Testis (tissue), 3 donors: ENCODE data around the gene SLIT3. TPM values are rescaled to one million over a fixed set of nuclear protein-coding genes. Genes with fewer than 3 reads are reported as not detected.
"Not testable (repeated sequence)": the region's sequence is repeated elsewhere in the genome, so short reads cannot be mapped to it uniquely, and the experiment has no call there.

Experiments
- DNase-seq: peaks from one replicate; pipeline ENCODE4 v3.0.0-alpha.2; 2019
- H3K27ac ChIP-seq, 2 donors: fragments of 200-600 bp; sonication (generic); one replicate each; pipeline ENCODE4 v1.5.1; 2019
- H3K27me3 ChIP-seq: fragments of 200-600 bp; sonication (generic); one replicate; pipeline ENCODE4 v1.5.1; 2019
- H3K36me3 ChIP-seq: fragments of 200-600 bp; sonication (generic); one replicate; pipeline ENCODE4 v1.5.1; 2017; ENCODE audit warnings: low read depth; ENCODE audit errors: missing control alignments
- H3K4me1 ChIP-seq: fragments of 200-600 bp; sonication (generic); one replicate; pipeline ENCODE4 v1.5.1; 2019
- H3K4me3 ChIP-seq, 2 donors: fragments of 200-600 bp; sonication (generic); one replicate each; pipeline ENCODE4 v1.5.1; 2017 to 2019
- H3K9me3 ChIP-seq: fragments of 200-600 bp; sonication (generic); one replicate; pipeline ENCODE4 v1.5.1; 2017
- CTCF ChIP-seq, 3 experiments: fragments of 450-650 bp in 2 of 3; fragments of 200-600 bp in 1 of 3; sonication (generic) in 1 of 3; IDR thresholded peaks; one replicate each; pipeline ENCODE4 v1.5.1; 2016 to 2019; ENCODE audit warnings: antibody characterized with exemption in 3 of 3, mild to moderate bottlenecking in 2 of 3, moderate library complexity in 1 of 3
- POLR2A ChIP-seq: fragments of 450-650 bp; IDR thresholded peaks from one replicate; pipeline ENCODE4 v1.6.1; 2017; ENCODE audit warnings: antibody characterized with exemption, mild to moderate bottlenecking, moderate library complexity
- WGBS, 2 donors: methylation state at CpG; one replicate each; pipeline ENCODE4 v1.1.5; 2018; 5-methylcytosine and 5-hydroxymethylcytosine counted together
- intact Hi-C: fragments of 100-400 bp; cut with DNase I; formaldehyde crosslinking; loops from one replicate; pipeline ENCODE4 v1.15.1; 2023; ENCODE audit warnings: low total_unique reads
- polyA plus RNA-seq: library from polyadenylated mRNA; stranded (reverse); fragments of 350-450 nt; fragmentation: Illumina TruSeq; extraction: RNeasy Lipid Tissue Mini Kit (QIAGEN cat#74804); gene quantifications from one replicate; pipeline ENCODE4 v1.2.3, GENCODE V29; 2014; ENCODE audit warnings: low read depth, low replicate concordance; ENCODE audit not compliant: insufficient read depth
- total RNA-seq, 2 donors: library from RNA; depleted of rRNA; stranded (reverse); fragments of >200 nt; gene quantifications; one replicate each; pipeline ENCODE4 v1.2.3, GENCODE V29; 2016

Gene SLIT3
- total and polyA plus RNA-seq, 3 donors from 2014 or later, result 4.8 to 23.2 (median 7.8) TPM

- WGBS, 2 donors, result 68 to 79% methylated on average over 5 of the region's 5 CpGs
- H3K27ac ChIP-seq, result no peak overlapping the region
- no peaks in the 10 kb centered on the region for H3K9me3 ChIP-seq
- intact Hi-C loops, result no loop called here
- peak; percentile 84 for DNase-seq
- H3K4me3 ChIP-seq, result no peak overlapping the region
- TF ChIP-seq POLR2A (no peak), CTCF (IDR thresholded peaks at IDR 0.05) (no peak)
- H3K27me3 ChIP-seq, result no peaks in the 10 kb centered on the region
- no peaks in the 10 kb centered on the region for H3K36me3 ChIP-seq
- peaks cover 3% of the 10 kb centered on the region for H3K4me1 ChIP-seq
Measured at GRCh38 chr5:169112016-169112415, 188.9 kb downstream of the SLIT3 start.

- Histone ChIP-seq H3K4me3 (no peak overlapping the region), H3K4me1 (no peaks in the 10 kb centered on the region), H3K27me3 (no peaks in the 10 kb centered on the region), H3K9me3 (no peaks in the 10 kb centered on the region), H3K36me3 (no peaks in the 10 kb centered on the region), H3K27ac (no peak overlapping the region)
- DNase-seq, result no peak
- 68 to 71% methylated on average over 10 of the region's 10 CpGs for WGBS, 2 donors
- intact Hi-C loops, result no loop called here
- TF ChIP-seq POLR2A (no peak), CTCF (IDR thresholded peaks at IDR 0.05) (no peak)
Measured at GRCh38 chr5:169106911-169107706, 193.8 kb downstream of the SLIT3 start.

- H3K36me3 ChIP-seq, DNase-seq, H3K27me3 ChIP-seq, H3K4me1 ChIP-seq, H3K27ac ChIP-seq, H3K9me3 ChIP-seq, H3K4me3 ChIP-seq, intact Hi-C loops: not testable (repeated sequence)
- WGBS, 2 donors, result 86 to 87% methylated on average over 2 of the region's 2 CpGs
Measured at GRCh38 chr5:169105582-169105981, 195.4 kb downstream of the SLIT3 start.

GRCh38 chr5:169104937-169105494 is 195.9 kb downstream of the SLIT3 start:
- no peak for DNase-seq
- no peaks in the 10 kb centered on the region for H3K36me3 ChIP-seq
- TF ChIP-seq CTCF (IDR thresholded peaks at IDR 0.05) (no peak), POLR2A (no peak)
- H3K4me1 ChIP-seq, result no peaks in the 10 kb centered on the region
- no peaks in the 10 kb centered on the region for H3K9me3 ChIP-seq
- no peaks in the 10 kb centered on the region for H3K27me3 ChIP-seq
- H3K4me3 ChIP-seq, result no peak overlapping the region
- intact Hi-C loops, result no loop called here
- H3K27ac ChIP-seq, result no peak overlapping the region
- 90 to 93% methylated on average over 15 of the region's 15 CpGs for WGBS, 2 donors

- no peak for DNase-seq
- no peaks in the 10 kb centered on the region for H3K9me3 ChIP-seq
- no peak overlapping the region for H3K27ac ChIP-seq
- H3K4me3 ChIP-seq, result no peak overlapping the region
- no peaks in the 10 kb centered on the region for H3K27me3 ChIP-seq
- TF ChIP-seq CTCF (IDR thresholded peaks at IDR 0.05) (no peak), POLR2A (no peak)
- H3K4me1 ChIP-seq, result no peaks in the 10 kb centered on the region
- H3K36me3 ChIP-seq, result no peaks in the 10 kb centered on the region
- intact Hi-C loops, result no loop called here
- WGBS, 2 donors, result 65 to 77% methylated on average over 6 to 11 of the region's 11 CpGs
Measured at GRCh38 chr5:169103586-169104181, 197.3 kb downstream of the SLIT3 start.
